Right ventricle myocardium inferior (tissue), 1 donor: Measurements from ENCODE around the gene CYRIA. TPM values are rescaled to one million over a fixed set of nuclear protein-coding genes. Genes with fewer than 3 reads are reported as not detected.

Source experiments
- ATAC-seq: fragments of 200-7000 bp; cut with Tn5 transposase; one replicate; pipeline ENCODE4 v1.9.1; 2020; ENCODE audit warnings: mild to moderate bottlenecking, moderate library complexity
- DNase-seq: peaks from one replicate; pipeline ENCODE4 v3.0.0; 2021; ENCODE audit errors: missing footprints
- intact Hi-C: fragments of 100-400 bp; cut with DNase I; formaldehyde crosslinking; loops from one replicate; pipeline ENCODE4 v1.11.0; 2022
- total RNA-seq: library from RNA; stranded (reverse); fragmentation: NEBNext Ultra II Directional; extraction: Animal tissue kit (Norgen Biotek cat#: 25700); gene quantifications from one replicate; pipeline ENCODE4 v1.2.1, GENCODE V29; 2021
- donor health status: DM: no; HTN: yes; CAD: no; lungs with severe emphysema.

Gene CYRIA
- total RNA-seq, 1 donor from 2014 or later = 5.1 TPM

DNA sequence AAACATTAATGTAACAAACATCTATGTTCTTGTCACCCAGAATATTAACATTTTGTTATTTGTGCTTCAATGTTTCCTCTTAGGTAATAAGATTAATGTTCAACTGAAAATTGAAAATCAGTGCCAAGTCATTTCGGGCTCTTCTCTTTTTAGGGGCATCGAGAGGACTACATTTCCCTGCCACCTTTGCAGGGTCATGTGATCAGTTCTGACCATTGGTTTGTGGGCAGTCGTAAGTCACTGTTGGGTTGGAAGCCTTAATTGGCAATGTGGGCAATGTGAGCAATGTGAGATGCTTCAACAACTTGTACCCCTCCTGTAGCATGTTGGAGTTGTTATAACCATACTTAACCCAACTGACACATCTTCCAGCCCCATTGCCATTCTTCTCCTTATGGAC lies 10.1 kb upstream of the CYRIA start:
- DNase-seq (no peak), ATAC-seq (no peak)
- intact Hi-C loops = no loop called here

GRCh38 chr2:16674154-16674553 lies 8.5 kb upstream of the CYRIA start:
- DNase-seq (no peak), ATAC-seq (no peak)
- intact Hi-C loops = no loop called here

DNA sequence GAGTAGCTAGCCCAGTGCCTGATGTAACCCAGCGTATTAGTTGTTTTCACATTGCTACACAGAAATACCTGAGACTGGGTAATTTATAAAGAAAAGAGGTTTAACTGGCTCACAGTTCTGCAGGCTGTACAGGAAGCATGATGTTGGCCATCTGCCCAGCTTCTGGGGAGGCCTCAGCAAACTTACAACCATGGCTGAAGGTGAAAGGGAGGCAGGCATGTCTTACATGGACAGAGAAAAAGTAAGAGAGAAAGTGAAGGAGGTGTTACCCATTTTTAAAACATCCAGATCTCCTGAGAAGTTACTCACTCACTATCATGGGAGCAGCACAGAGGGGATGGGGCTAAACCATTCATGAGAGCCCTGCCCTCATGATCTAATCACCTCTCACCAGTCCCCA lies 6.1 kb upstream of the CYRIA start:
- intact Hi-C loops = no loop called here
- peak; percentile 60 for DNase-seq
- ATAC-seq = no peak

DNA sequence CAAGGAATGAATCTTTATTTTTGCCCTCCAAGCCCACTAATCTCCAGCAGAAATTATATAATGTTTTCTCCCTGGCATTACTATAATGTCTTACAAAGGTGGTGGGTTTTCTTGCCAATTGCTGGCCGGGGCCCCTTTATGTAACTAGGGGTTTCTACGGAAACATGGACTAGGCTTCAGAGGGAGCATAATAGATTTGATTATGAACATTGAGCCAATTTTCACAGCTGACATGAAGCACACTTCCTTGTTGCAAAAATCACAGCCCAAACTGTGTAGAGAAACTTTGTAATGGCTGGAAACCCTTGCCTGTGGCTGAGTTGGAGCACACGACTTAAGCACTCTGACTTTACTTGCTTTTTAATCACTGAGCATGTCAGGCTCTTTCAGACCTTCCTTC lies 3.8 kb upstream of the CYRIA start:
- intact Hi-C loops = no loop called here
- ATAC-seq (no peak), DNase-seq (no peak)

DNA sequence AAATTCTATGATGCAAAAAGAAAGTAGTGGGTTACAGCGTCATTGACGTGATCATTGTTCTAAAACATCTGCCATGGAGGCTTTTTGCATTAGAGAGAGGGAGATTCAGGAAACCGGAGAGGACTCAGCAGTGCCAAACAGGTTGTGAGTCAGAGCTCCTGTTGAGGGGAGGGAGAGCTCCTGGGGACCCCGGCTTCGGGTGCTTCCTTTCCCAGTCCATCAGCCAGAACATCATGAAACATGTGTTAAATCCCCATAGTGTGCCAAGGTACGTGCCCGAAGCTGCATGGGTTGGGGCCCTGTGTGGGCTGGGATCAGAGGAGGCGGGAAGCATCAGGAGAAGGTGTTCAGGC lies 791 bp upstream of the CYRIA start:
- no peak for ATAC-seq
- intact Hi-C loops = no loop called here
- DNase-seq = no peak

DNA sequence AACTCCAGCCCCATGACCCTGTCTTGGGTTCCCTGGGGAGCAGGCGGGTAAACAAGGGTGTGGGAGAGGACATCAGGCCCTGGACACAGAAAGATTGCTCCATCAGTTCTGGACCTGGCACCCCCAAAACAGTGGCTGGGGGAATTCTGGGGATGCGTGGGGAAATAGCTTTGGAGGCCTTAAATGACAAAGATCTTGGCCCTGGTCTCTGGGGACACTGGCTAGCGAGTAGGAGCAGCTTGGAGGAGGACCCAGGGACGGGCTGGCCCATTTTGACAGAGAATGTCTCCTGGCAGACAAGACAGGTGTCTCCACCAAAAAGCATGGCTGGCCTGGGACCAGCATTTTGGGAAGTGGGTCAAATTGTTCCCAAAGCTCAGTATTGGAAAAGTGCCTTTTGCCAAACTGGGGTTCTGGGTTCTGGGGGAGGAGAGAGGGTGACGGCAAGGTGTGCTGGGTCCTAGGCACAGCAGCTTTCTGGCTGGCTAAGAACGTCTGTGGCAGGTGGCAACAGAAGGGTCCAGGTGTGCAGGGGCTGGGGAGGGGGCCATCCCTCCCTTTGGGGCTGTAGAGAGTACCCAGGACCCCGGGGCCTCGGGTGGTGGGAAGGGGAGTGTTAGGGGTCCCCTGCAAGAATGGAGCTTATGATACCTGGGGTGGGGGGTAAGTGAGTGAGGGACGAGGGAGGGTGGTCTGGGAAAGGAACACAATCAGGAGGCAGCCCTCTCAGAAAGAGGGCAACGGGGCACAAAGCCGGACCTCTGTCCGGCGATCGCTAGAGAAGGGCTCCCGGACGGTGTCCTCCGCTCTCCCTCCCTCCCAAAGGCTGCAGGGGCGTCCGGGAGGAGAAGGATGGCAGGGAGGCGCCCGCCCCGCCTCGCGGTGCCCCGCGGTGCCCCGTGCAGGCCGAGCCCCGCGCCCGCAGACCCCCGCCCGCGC lies 556 bp downstream of the CYRIA start:
- intact Hi-C loops = loop anchor here (2.0 to 5.0 kb wide), 2 partner anchors 50 to 92 kb away; no protein-coding TSS in a partner anchor
- peak; percentile 70 for DNase-seq
- ATAC-seq = peak; percentile 12

DNA sequence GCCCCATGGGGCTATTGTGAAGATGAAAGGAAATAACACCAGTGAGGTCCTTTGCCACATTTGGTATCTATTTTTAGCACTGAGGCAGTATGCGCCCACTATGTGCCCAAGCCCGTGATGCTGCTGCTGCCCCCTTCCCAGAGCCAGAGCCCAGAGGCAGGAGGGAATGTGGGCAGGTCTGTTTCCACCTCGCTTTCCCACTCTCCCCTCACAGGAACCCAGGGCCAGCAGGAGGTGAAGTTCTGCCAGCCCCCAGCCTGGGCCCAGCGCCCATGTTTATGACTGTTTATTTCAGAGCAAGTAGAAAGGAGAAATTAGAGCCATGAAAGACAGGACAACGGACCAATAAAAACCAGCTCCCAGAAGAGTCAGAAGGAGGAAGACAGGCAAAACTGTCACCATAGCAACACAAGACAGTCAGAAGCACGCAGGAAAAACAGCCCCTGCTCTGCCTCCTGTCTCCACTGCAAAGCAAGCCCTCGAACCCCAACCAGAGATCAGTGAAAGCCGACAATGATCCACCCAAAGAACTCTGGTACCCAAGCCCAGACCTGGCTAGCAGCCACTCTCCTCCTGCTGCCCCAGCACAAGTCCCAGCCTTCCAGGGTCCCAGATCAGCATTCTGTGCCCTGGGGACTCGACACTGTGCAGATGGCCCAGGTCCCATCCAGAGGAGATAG lies 1.4 kb downstream of the CYRIA start:
- intact Hi-C loops = loop anchor here (2.0 to 5.0 kb wide), 2 partner anchors 49 to 93 kb away; no protein-coding TSS in a partner anchor
- DNase-seq = peak; percentile 67
- ATAC-seq = peak; percentile 53

DNA sequence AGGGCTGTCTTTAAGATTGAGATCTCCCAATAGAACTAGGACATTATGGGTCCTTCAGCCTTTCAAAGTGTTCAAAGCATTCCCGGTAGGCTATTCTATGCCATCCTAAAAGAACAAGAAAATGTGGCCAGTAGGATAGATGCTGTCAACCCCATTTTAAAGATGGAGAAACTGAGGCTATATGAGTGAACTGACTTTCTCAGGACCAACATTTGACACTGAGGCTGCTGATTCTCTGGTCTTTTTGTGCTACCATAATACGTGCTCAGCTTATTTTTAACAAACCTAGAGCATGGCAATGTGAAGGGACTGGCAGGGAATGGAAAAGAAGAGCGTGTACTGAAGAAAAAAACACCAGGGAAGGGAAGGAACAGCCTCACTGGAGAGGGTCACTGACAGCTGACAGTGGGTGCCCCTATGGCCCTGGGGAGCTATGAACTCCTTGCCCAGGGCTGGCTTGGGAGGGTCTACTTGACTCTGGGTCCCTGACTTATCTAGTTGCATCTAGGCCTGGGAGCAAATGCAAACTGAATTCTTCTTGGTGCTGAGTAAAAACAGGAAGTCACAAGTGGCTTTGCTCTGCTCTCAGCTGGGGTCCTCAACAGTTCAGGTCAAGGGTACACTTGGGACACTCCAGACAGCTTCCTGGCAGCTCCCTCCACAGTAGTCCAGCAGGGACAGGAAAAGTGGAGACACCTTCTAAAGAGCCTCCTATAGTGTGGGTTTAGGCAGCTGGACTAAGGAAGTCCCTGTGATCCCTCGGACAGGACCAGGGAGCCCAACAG lies 2.3 kb downstream of the CYRIA start:
- ATAC-seq = no peak
- intact Hi-C loops = loop anchor here (5.0 kb wide), 1 partner anchor 94 kb away; no protein-coding TSS in a partner anchor
- DNase-seq = no peak

DNA sequence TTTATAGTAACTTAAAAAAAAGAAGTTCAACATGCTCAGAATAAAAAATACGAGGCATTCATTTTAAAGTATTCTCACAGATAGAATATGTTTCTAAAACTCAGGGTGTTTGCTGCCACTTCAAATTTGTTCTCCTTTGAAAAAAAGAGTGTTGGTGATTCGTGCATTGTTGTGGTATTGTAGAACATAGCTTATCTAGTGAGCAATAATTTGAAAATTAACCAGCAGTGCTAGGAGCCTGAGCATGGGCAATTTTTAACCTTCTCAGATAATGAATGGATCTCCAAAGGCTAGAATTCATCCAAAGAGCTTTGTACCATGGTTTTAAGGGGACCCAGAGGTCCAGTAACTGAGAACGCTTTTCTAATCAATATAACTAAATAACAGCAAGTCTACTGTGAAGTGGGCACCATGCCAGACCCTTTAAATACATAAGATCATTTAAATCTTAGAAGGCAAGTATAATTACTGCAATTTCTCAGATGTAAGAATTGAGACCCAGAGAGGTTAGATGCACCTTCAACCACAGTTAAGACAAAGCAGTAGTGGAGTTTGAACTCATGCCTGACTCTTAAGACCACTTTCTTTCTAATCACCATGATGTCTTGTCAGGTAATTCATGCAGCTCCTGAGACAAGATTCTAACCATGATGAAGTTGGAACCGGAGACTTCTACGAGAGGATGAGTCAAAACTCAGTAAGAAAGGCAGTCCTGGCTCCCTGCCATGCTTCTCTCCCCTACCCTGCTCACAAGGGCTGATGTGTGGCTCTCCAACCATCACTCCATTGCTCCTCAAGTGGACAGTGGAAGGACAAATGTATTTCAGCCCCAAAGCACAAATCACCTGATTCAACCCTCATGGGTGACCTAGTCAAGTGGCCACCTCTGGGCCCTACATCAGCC lies 3.4 kb downstream of the CYRIA start:
- intact Hi-C loops = loop anchor here (5.0 kb wide), 1 partner anchor 95 kb away; no protein-coding TSS in a partner anchor
- no peak for DNase-seq

DNA sequence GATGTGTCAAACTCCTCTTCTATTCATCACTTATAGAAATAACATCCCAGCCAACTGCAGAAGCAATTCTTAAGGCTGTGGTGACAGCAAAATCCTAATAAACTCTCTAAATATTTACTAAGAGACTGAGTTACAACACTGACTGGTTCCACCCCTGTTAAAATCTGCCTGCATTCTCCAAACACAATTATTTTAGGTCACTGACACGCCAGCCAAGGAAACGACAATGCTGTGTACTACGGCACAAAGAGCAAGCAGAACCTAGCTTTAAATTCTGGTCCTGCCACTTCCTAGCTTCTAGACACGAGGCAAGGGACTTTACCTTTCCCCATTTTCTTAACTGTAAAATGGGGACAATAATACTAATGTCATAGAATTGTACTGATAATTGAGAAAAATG lies 4.1 kb downstream of the CYRIA start:
- DNase-seq (no peak), ATAC-seq (no peak)
- intact Hi-C loops = loop anchor here (5.0 kb wide), 1 partner anchor 96 kb away; no protein-coding TSS in a partner anchor

More for the DNA sequence above, 3.4 kb downstream of the CYRIA start:
- no peak for ATAC-seq

GRCh38 chr2:16660556-16660955 lies 5.1 kb downstream of the CYRIA start:
- DNase-seq = no peak
- intact Hi-C loops = loop anchor here (5.0 kb wide), 1 partner anchor 97 kb away; no protein-coding TSS in a partner anchor
- ATAC-seq = no peak

- ATAC-seq (no peak), DNase-seq (no peak)
- intact Hi-C loops = loop anchor here (5.0 kb wide), 1 partner anchor 97 kb away; no protein-coding TSS in a partner anchor
Measured at GRCh38 chr2:16660114-16660513, 5.5 kb downstream of the CYRIA start.

DNA sequence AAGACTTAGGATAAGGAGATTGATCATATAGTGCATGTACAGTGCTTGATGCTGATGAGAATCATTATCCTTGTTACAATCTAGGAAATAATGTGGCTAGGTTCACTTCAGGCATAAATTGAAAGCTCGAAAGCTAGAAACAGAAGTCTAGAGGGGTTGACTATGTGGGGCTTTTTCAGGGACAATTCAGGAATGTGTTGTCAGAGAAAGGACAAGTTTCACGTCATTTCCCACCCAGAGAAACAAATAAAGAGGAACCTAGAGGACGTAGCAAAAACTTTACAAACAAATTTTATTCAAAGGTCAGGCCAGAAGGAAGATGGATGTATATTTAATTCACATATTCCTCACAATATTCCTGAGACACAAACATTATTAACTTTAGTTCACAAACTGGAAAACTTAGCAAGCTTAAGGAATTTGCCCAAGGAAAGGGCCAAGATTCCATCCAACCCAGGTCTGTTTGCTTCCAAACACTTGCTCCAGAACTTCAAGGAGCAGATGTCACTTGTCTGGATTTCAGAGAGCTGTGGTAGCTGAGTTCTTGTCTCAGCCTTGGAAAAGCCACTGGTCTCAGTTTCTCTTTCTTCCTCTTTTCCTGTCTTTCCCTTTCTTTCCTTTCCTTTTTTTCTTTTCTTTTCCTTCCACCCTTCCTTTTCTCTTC lies 7.4 kb downstream of the CYRIA start:
- no peak for ATAC-seq
- intact Hi-C loops = no loop called here
- no peak for DNase-seq

DNA sequence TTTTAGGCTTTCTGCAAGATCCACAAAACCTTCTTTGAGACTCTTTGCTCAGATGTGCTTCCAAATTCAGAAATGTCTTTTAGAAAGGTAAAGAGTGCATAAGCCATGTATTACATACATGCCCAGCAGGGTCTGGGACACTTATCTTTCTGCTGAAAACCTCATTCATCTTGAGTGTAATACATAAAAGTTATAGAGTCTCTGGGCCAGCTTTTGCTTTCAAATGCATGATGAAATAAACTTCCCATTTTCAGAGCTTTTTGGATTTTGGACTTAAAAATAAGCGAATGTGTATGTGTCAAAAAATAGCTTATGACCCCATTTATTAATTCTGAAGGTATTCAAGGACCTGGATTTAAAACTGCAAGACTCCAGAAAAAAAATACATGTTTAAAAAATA lies 8.0 kb downstream of the CYRIA start:
- no peak for DNase-seq
- no peak for ATAC-seq
- intact Hi-C loops = no loop called here

DNA sequence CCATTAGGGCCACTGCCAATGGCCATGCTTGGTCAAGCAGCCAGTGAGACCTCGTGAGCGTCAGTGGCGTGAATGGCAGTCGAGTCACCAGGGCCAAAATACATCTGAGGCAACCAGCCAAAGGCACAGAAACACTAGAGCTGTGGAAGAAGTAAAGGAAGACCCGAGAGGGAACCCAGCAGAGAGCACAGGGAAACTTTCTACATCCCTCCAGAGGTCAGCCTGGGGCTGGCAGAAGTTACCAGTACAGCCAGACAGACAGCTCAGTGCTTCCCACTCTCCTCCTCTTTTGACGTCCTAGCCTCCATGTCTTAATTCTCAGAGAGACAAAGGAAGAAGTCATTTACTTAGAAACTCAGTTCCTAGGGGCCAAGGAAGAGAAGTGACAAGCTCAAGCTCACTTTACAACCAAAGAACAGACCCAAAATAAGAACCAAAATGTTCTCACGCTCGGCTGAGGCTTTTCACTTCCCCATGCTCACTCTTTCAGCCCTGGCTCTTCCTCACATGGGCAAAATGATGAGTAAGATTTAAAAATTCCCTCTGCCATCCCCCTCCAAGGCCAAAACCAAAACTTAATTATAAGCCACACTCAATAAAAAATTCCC lies 8.7 kb downstream of the CYRIA start:
- DNase-seq (peak; percentile 63), ATAC-seq (peak; percentile 61)
- intact Hi-C loops = no loop called here

DNA sequence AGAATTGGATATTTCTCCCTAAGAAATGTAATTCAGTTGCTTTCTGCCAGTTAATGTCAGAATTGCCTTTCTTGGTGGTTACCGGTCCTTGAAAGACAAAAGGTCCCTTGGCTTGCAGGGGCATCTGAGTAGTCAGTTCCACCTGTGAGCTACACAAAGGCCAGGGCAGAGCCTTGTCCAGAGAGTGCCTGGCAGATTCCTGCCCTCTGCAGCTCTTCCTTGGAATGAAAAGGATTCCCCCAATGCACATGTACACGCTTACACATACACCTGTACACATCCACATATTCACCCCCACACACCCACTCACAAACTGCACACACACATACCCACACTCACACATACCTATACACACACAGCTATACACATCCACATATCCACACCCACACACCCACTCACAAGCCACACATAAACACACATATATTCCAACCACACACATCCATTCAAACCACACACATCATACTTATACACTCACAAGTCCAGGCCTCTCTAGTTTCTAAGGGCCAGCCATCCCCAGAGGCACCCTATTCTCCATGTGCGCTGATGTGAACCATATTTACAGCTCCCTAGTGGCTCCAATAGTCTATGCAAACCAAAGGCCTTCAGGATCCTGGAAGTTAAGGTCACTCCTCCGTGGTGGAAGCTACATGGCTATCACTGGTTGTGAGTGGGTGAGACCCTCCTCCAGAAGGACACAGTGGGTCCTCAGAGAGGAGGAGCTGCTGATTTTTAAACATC lies 9.6 kb downstream of the CYRIA start:
- intact Hi-C loops = no loop called here
- ATAC-seq (no peak), DNase-seq (no peak)
